Suprapubic skin (tissue), 4 donors: ENCODE data around the gene CHODL.

Experiments used
- EP300 ChIP-seq: sonication (generic); formaldehyde crosslinking; IDR thresholded peaks from one replicate; pipeline ENCODE4 v1.6.1; 2017; ENCODE audit warnings: antibody characterized with exemption
- POLR2AphosphoS5 ChIP-seq, 3 donors: sonication (generic); formaldehyde crosslinking; IDR thresholded peaks; one replicate each; pipeline ENCODE4 v1.6.1; 2017; ENCODE audit warnings: antibody characterized with exemption in 3 of 3
- TF ChIP-seq, protein P1 (sequence below), 2 donors: fragments of 200-600 bp in 1 of 2; fragments of 450-650 bp in 1 of 2; sonication (generic) in 1 of 2; IDR thresholded peaks; one replicate each; pipeline ENCODE4 v1.5.1; 2016 to 2019; ENCODE audit warnings: antibody characterized with exemption in 2 of 2, mild to moderate bottlenecking in 1 of 2, moderate library complexity in 1 of 2

GRCh38 chr21:18222346-18222745 is 22.3 kb upstream of the CHODL start:
- TF ChIP-seq, protein P1, sequence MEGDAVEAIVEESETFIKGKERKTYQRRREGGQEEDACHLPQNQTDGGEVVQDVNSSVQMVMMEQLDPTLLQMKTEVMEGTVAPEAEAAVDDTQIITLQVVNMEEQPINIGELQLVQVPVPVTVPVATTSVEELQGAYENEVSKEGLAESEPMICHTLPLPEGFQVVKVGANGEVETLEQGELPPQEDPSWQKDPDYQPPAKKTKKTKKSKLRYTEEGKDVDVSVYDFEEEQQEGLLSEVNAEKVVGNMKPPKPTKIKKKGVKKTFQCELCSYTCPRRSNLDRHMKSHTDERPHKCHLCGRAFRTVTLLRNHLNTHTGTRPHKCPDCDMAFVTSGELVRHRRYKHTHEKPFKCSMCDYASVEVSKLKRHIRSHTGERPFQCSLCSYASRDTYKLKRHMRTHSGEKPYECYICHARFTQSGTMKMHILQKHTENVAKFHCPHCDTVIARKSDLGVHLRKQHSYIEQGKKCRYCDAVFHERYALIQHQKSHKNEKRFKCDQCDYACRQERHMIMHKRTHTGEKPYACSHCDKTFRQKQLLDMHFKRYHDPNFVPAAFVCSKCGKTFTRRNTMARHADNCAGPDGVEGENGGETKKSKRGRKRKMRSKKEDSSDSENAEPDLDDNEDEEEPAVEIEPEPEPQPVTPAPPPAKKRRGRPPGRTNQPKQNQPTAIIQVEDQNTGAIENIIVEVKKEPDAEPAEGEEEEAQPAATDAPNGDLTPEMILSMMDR (IDR thresholded peaks at IDR 0.05), result no peak
- no peak for TF ChIP-seq POLR2AphosphoS5 (IDR thresholded peaks at IDR 0.05)
- TF ChIP-seq EP300, result no peak
